HEK293T (cell line): ENCODE results near the gene MFAP4.

Experiments
- CTCF ChIA-PET: fragments of 350-600 bp; formaldehyde crosslinking; extraction: SDS; loops from one replicate; lab custom pipeline; 2021; ENCODE audit warnings: antibody characterized with exemption, inconsistent platforms; lab: Yijun Ruan, JAX
- POLR2A ChIA-PET: fragments of 350-600 bp; formaldehyde crosslinking; extraction: SDS; loops from one replicate; lab custom pipeline; 2020; ENCODE audit warnings: antibody characterized with exemption, inconsistent platforms; lab: Yijun Ruan, JAX
- DNase-seq: peaks from one replicate; pipeline ENCODE4 v3.0.0; 2012; ENCODE audit warnings: mixed read lengths; ENCODE audit errors: extremely low spot score
- ARNT ChIP-seq: fragments of 450-650 bp; IDR thresholded peaks from 2 replicates; pipeline ENCODE4 v1.6.1; 2017; ENCODE audit warnings: mild to moderate bottlenecking
- BHLHE40 ChIP-seq: fragments of 450-650 bp; IDR thresholded peaks from 2 replicates; pipeline ENCODE4 v1.6.1; 2016; ENCODE audit warnings: mild to moderate bottlenecking, moderate library complexity, borderline replicate concordance
- CTBP1 ChIP-seq: fragments of 450-650 bp; IDR thresholded peaks from 2 replicates; pipeline ENCODE4 v1.6.1; 2016; ENCODE audit warnings: borderline replicate concordance
- ELF4 ChIP-seq: fragments of 450-650 bp; IDR thresholded peaks from 2 replicates; pipeline ENCODE4 v1.6.1; 2017; ENCODE audit warnings: antibody characterized with exemption
- FOXA1 ChIP-seq: fragments of 450-650 bp; IDR thresholded peaks from 2 replicates; pipeline ENCODE4 v1.6.1; 2016; ENCODE audit warnings: mild to moderate bottlenecking
- FOXK2 ChIP-seq: fragments of 450-650 bp; IDR thresholded peaks from 2 replicates; pipeline ENCODE4 v1.6.1; 2016; ENCODE audit warnings: mild to moderate bottlenecking
- FOXM1 ChIP-seq: fragments of 450-650 bp; IDR thresholded peaks from 2 replicates; pipeline ENCODE4 v1.6.1; 2017; ENCODE audit warnings: mild to moderate bottlenecking, borderline replicate concordance
- HDGF ChIP-seq: fragments of 450-650 bp; IDR thresholded peaks from 2 replicates; pipeline ENCODE4 v1.6.1; 2017; ENCODE audit warnings: antibody characterized with exemption, borderline replicate concordance
- L3MBTL2 ChIP-seq: fragments of 450-650 bp; conservative IDR thresholded peaks from 2 replicates; pipeline ENCODE4 v1.6.1; 2016; ENCODE audit warnings: mild to moderate bottlenecking
- LEF1 ChIP-seq: fragments of 450-650 bp; IDR thresholded peaks from 2 replicates; pipeline ENCODE4 v1.6.1; 2017; ENCODE audit warnings: mild to moderate bottlenecking, borderline replicate concordance
- NFRKB ChIP-seq: fragments of 450-650 bp; IDR thresholded peaks from 2 replicates; pipeline ENCODE4 v1.6.1; 2016; ENCODE audit warnings: mild to moderate bottlenecking, moderate library complexity
- PKNOX1 ChIP-seq: fragments of 450-650 bp; IDR thresholded peaks from 2 replicates; pipeline ENCODE4 v1.6.1; 2016
- SP1 ChIP-seq: fragments of 450-650 bp; IDR thresholded peaks from 2 replicates; pipeline ENCODE4 v1.6.1; 2017
- SUZ12 ChIP-seq: fragments of 450-650 bp; IDR thresholded peaks from 2 replicates; pipeline ENCODE4 v1.6.1; 2016; ENCODE audit warnings: mild to moderate bottlenecking
- TARDBP ChIP-seq: fragments of 450-650 bp; IDR thresholded peaks from 2 replicates; pipeline ENCODE4 v1.6.1; 2016
- ZNF384 ChIP-seq: fragments of 450-650 bp; IDR thresholded peaks from 2 replicates; pipeline ENCODE4 v1.6.1; 2016

The MFAP4 gene

GRCh38 chr17:19335951-19336631 is 50.9 kb downstream of the MFAP4 start:
- DNase-seq = no peak
- TF ChIP-seq FOXA1 = no peak
- TF ChIP-seq TARDBP = no peak
- TF ChIP-seq SUZ12 = no peak
- TF ChIP-seq SP1 = no peak
- TF ChIP-seq FOXM1 = no peak
- no peak for TF ChIP-seq PKNOX1
- no peak for TF ChIP-seq FOXK2
- no peak for TF ChIP-seq ARNT
- no peak for TF ChIP-seq BHLHE40
- TF ChIP-seq LEF1 = no peak
- ChIA-PET CTCF (no interaction called here), POLR2A (no interaction called here)

GRCh38 chr17:19334331-19334730 is 52.7 kb downstream of the MFAP4 start:
- ChIA-PET POLR2A (no interaction called here), CTCF (no interaction called here)
- no peak for TF ChIP-seq FOXA1
- TF ChIP-seq HDGF = no peak
- no peak for TF ChIP-seq SP1
- no peak for TF ChIP-seq ZNF384
- no peak for TF ChIP-seq FOXK2
- no peak for TF ChIP-seq PKNOX1
- TF ChIP-seq LEF1 = no peak
- TF ChIP-seq FOXM1 = no peak
- no peak for TF ChIP-seq ARNT
- no peak for TF ChIP-seq ELF4
- TF ChIP-seq CTBP1 = no peak
- no peak for TF ChIP-seq TARDBP
- TF ChIP-seq NFRKB = no peak
- no peak for TF ChIP-seq BHLHE40
- no peak for TF ChIP-seq L3MBTL2
- TF ChIP-seq SUZ12 = no peak
- no peak for DNase-seq

- CTCF ChIA-PET = interaction anchor here (0.6 kb wide), 1 partner anchor 12 kb away, joined by 3 read pairs; no protein-coding TSS in a partner anchor
- no peak for DNase-seq
- TF ChIP-seq PKNOX1 (no peak), FOXA1 (no peak), CTBP1 (no peak), TARDBP (no peak), ZNF384 (no peak)
- POLR2A ChIA-PET = no interaction called here
These were observed 53.2 kb downstream of the MFAP4 start for GRCh38 chr17:19333736-19334290.
